WTC11 (cell line): Measurements from ENCODE around the gene BICC1. TPM values are rescaled to one million over a fixed set of nuclear protein-coding genes. Genes with fewer than 3 reads are reported as not detected.

Experiments
- ATAC-seq: fragments of 200-7000 bp; cut with Tn5 transposase; 2 replicates; pipeline ENCODE4 v1.10.0; 2021; ENCODE audit warnings: mild to moderate bottlenecking, moderate library complexity
- CTCF ChIA-PET: fragments of 300-600 bp; sonication (Branson Sonifier 250); formaldehyde crosslinking; loops from one replicate; lab custom pipeline; 2021; ENCODE audit warnings: antibody characterized with exemption; lab: Charles Lee
- POLR2A ChIA-PET: fragments of 350-600 bp; sonication (Branson Sonifier 250); formaldehyde crosslinking; loops from one replicate; lab custom pipeline; 2021; ENCODE audit warnings: antibody characterized with exemption; lab: Charles Lee
- DNase-seq: peaks from one replicate; pipeline ENCODE4 v3.0.0; 2021; ENCODE audit warnings: low spot score
- H3K27ac Mint-ChIP-seq: 2 replicates; pipeline ENCODE4 v1.8.0; 2021; ENCODE audit warnings: mixed read lengths
- H3K27me3 Mint-ChIP-seq: 2 replicates; pipeline ENCODE4 v1.8.0; 2021; ENCODE audit warnings: low read depth, mild to moderate bottlenecking, moderate library complexity, mixed read lengths
- H3K36me3 Mint-ChIP-seq: 2 replicates; pipeline ENCODE4 v1.8.0; 2021; ENCODE audit warnings: mixed read lengths
- H3K4me1 Mint-ChIP-seq: 2 replicates; pipeline ENCODE4 v1.8.0; 2022; ENCODE audit warnings: mixed read lengths
- H3K4me3 Mint-ChIP-seq: 2 replicates; pipeline ENCODE4 v1.8.0; 2021; ENCODE audit warnings: mild to moderate bottlenecking, moderate library complexity, mixed read lengths
- H3K9me3 Mint-ChIP-seq: 2 replicates; pipeline ENCODE4 v1.8.0; 2021; ENCODE audit warnings: mixed read lengths
- CBFB ChIP-seq: sonication (generic); formaldehyde crosslinking; IDR thresholded peaks from 2 replicates; pipeline ENCODE4 v1.8.1; 2022; ENCODE audit warnings: mild to moderate bottlenecking, low read depth, missing genetic modification reagents
- CREM ChIP-seq: sonication (generic); formaldehyde crosslinking; IDR thresholded peaks from 2 replicates; pipeline ENCODE4 v1.8.1; 2022; ENCODE audit warnings: mild to moderate bottlenecking, missing genetic modification reagents, moderate library complexity
- ELF4 ChIP-seq: sonication (generic); formaldehyde crosslinking; IDR thresholded peaks from 2 replicates; pipeline ENCODE4 v1.8.1; 2022; ENCODE audit warnings: low read depth, mild to moderate bottlenecking, moderate library complexity, missing genetic modification reagents
- EMX1 ChIP-seq: fragments of 250-450 bp; sonication (Bioruptor Pico); IDR thresholded peaks from 2 replicates; pipeline ENCODE4 v1.8.0; 2021; ENCODE audit warnings: mild to moderate bottlenecking
- ESRRA ChIP-seq: sonication (generic); formaldehyde crosslinking; IDR thresholded peaks from 2 replicates; pipeline ENCODE4 v1.8.1; 2022; ENCODE audit warnings: mild to moderate bottlenecking, missing genetic modification reagents, borderline replicate concordance
- ETV6 ChIP-seq: sonication (generic); formaldehyde crosslinking; IDR thresholded peaks from 2 replicates; pipeline ENCODE4 v1.8.1; 2022; ENCODE audit warnings: mild to moderate bottlenecking, missing genetic modification reagents
- GABPB1 ChIP-seq: sonication (generic); formaldehyde crosslinking; IDR thresholded peaks from 2 replicates; pipeline ENCODE4 v1.8.1; 2023; ENCODE audit warnings: mild to moderate bottlenecking, missing genetic modification reagents
- IRF2 ChIP-seq: sonication (generic); formaldehyde crosslinking; IDR thresholded peaks from 2 replicates; pipeline ENCODE4 v1.8.0; 2022; ENCODE audit warnings: low read depth, missing genetic modification reagents, borderline replicate concordance
- NFYB ChIP-seq: sonication (generic); formaldehyde crosslinking; conservative IDR thresholded peaks from 2 replicates; pipeline ENCODE4 v1.8.0; 2022; ENCODE audit warnings: low read depth, missing genetic modification reagents
- NR2C2 ChIP-seq: sonication (generic); formaldehyde crosslinking; IDR thresholded peaks from 2 replicates; pipeline ENCODE4 v1.8.0; 2022; ENCODE audit warnings: mild to moderate bottlenecking, missing genetic modification reagents
- USF2 ChIP-seq: sonication (generic); formaldehyde crosslinking; IDR thresholded peaks from 2 replicates; pipeline ENCODE4 v1.8.1; 2023; ENCODE audit warnings: mild to moderate bottlenecking, missing genetic modification reagents, moderate library complexity
- ZNF121 ChIP-seq: sonication (generic); formaldehyde crosslinking; IDR thresholded peaks from 2 replicates; pipeline ENCODE4 v1.8.0; 2023; ENCODE audit warnings: missing genetic modification reagents
- ZNF138 ChIP-seq: sonication (generic); formaldehyde crosslinking; conservative IDR thresholded peaks from 2 replicates; pipeline ENCODE4 v1.8.1; 2022; ENCODE audit warnings: mild to moderate bottlenecking, moderate library complexity, missing genetic modification reagents
- ZNF263 ChIP-seq: sonication (generic); formaldehyde crosslinking; IDR thresholded peaks from 2 replicates; pipeline ENCODE4 v1.8.1; 2022; ENCODE audit warnings: low read depth, mild to moderate bottlenecking, moderate library complexity, missing genetic modification reagents
- ZNF281 ChIP-seq: sonication (generic); formaldehyde crosslinking; IDR thresholded peaks from 2 replicates; pipeline ENCODE4 v1.8.0; 2023; ENCODE audit warnings: mild to moderate bottlenecking, missing genetic modification reagents
- ZNF396 ChIP-seq: fragments of 250-450 bp; sonication (Bioruptor Pico); IDR thresholded peaks from 2 replicates; pipeline ENCODE4 v1.8.0; 2021; ENCODE audit warnings: mild to moderate bottlenecking, moderate library complexity, borderline replicate concordance
- ZNF423 ChIP-seq: fragments of 250-450 bp; sonication (Bioruptor Pico); IDR thresholded peaks from 2 replicates; pipeline ENCODE4 v2.1.2; 2022; ENCODE audit warnings: mild to moderate bottlenecking, moderate library complexity
- total RNA-seq: library from RNA; stranded (reverse); gene quantifications from 3 replicates; pipeline ENCODE4 v1.2.3, GENCODE V29; 2021

BICC1 gene
- total RNA-seq, 1 experiment from 2014 or later: 0.61 TPM

DNA sequence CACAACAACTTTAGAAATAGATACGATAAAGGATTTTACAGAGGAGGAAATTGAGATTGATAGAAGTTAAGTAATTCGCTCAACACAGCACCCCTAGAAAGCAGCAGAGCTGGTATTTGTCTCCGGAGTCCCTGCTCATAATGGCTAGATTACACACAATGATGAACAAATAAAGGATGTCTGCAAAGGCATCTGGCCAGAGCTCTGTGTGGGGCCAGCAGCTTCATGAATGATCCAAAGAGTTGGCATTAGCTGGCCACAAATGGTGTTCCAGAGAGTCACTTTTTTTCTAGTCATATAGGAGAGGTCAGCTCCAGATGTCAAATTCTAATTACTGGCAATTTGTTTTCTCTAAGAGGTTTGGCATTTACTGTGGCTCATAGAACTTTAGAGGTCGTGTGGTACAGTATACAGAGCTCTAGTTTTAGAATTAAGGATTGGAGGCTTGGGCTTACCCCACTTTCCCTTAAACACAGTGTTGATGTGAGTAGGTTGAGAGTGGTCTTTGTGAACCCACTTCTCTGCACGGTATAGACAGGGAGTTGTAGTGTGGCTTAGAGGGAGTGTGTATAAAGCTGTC lies 186.2 kb downstream of the BICC1 start (continued):
- TF ChIP-seq USF2 (CRISPR knock-in tag): no peak
- TF ChIP-seq ZNF281 (CRISPR knock-in tag): no peak
- no peak for TF ChIP-seq NR2C2

GRCh38 chr10:58700591-58700990 lies 187.9 kb downstream of the BICC1 start:
- H3K27me3 Mint-ChIP-seq: no peaks in the 10 kb centered on the region
- no peaks in the 10 kb centered on the region for H3K9me3 Mint-ChIP-seq
- ATAC-seq (peak; percentile 36; the same call in 1 of the 2 replicates), DNase-seq (no peak)
- TF ChIP-seq ZNF281 (CRISPR knock-in tag): no peak
- no peak for TF ChIP-seq EMX1 (CRISPR knock-in tag)
- no peak for TF ChIP-seq NR2C2
- TF ChIP-seq ETV6: no peak
- no peak for TF ChIP-seq USF2 (CRISPR knock-in tag)
- TF ChIP-seq ZNF396 (CRISPR knock-in tag): no peak
- no peak for TF ChIP-seq GABPB1 (CRISPR knock-in tag)
- no peak for TF ChIP-seq ELF4
- ChIA-PET CTCF (no interaction called here), POLR2A (no interaction called here)
- H3K4me1 Mint-ChIP-seq: peaks cover 17% of the 10 kb centered on the region
- H3K36me3 Mint-ChIP-seq: no peaks in the 10 kb centered on the region
- H3K4me3 Mint-ChIP-seq: no peak overlapping the region
- no peak overlapping the region for H3K27ac Mint-ChIP-seq

DNA sequence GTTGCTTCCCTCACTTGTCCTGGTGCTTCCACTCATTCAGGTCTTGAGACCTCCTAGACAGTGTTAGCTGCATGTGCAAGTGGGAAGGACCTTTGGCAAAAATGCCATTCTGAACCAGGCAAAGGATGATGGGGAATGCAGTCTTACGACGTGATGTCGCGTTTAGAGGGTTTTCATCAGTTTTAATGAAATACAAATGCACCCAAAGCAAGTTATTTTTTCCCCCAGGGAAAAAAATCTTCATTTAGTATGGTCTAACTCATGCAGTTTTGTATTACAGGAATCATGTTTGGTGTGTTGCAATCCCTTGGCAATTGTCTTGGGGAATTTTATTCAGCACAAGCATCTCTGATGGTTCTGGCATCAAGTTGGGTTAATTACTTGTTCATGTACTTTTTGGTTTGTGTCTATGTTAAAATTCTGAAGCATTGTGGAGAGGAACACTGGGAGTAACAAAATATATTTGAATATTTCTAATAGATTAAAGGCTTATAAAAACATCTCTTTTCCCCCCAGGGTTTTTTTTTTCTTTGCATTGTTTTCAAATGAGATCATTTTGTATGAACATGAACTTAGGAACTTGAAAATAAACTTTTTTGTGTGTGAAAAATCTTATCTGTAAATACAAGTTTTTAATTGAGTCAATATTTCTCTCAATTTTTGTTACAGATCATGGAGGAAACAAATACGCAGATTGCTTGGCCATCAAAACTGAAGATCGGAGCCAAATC lies 188.9 kb downstream of the BICC1 start:
- TF ChIP-seq ZNF138 (no peak), ZNF263 (CRISPR knock-in tag) (no peak), NFYB (CRISPR knock-in tag) (no peak), CBFB (CRISPR knock-in tag) (no peak), ESRRA (no peak), GABPB1 (CRISPR knock-in tag) (no peak), CREM (CRISPR knock-in tag) (no peak), ZNF423 (CRISPR knock-in tag) (no peak), ZNF121 (no peak), IRF2 (no peak), ETV6 (no peak)
- POLR2A ChIA-PET: interaction anchor here (0.6 kb wide), 1 partner anchor 259 kb away, joined by 3 read pairs; no protein-coding TSS in a partner anchor
- H3K27ac Mint-ChIP-seq: no peak overlapping the region
- no peak for ATAC-seq
- H3K4me1 Mint-ChIP-seq: peaks cover 16% of the 10 kb centered on the region
- peaks cover 2% of the 10 kb centered on the region; the same call in 1 of the 2 replicates for H3K9me3 Mint-ChIP-seq
- no peaks in the 10 kb centered on the region for H3K36me3 Mint-ChIP-seq
- DNase-seq: no peak
- CTCF ChIA-PET: no interaction called here
- H3K4me3 Mint-ChIP-seq: no peak overlapping the region
- H3K27me3 Mint-ChIP-seq: no peaks in the 10 kb centered on the region
